Erythroblast (primary cell): Measurements from ENCODE around the gene TIMM50.

Source experiments
- GATA1 ChIP-seq: IDR thresholded peaks from 2 replicates; pipeline ENCODE4 v1.6.1; 2011; ENCODE audit warnings: low read depth, mild to moderate bottlenecking, control low read depth, low read length, moderate library complexity
- POLR2A ChIP-seq: IDR thresholded peaks from 2 replicates; pipeline ENCODE4 v1.6.1; 2011; ENCODE audit warnings: mild to moderate bottlenecking, low read length

- TF ChIP-seq POLR2A, result no peak
- TF ChIP-seq GATA1, result no peak
These were observed 38.3 kb downstream of the TIMM50 start for GRCh38 chr19:39518975-39519374.
